Fibroblast of mammary gland (primary cell): ENCODE results near the gene KIF24.

ENCODE experiments used
- DNase-seq: peaks from one replicate; pipeline ENCODE4 v3.0.0-alpha.2; 2010; ENCODE audit warnings: low read depth
- H3K4me3 ChIP-seq: 2 replicates; pipeline ENCODE4 v1.5.1; 2011; ENCODE audit warnings: low read depth, mild to moderate bottlenecking, low read length, moderate library complexity; ENCODE audit not compliant: control insufficient read depth
- TF ChIP-seq, protein P1 (sequence below): conservative IDR thresholded peaks from 2 replicates; pipeline ENCODE4 v1.5.1; 2011; ENCODE audit warnings: low read depth, low read length, inconsistent platforms; ENCODE audit not compliant: control insufficient read depth, insufficient read depth

Gene KIF24

GRCh38 chr9:34334337-34334824 is 5.3 kb upstream of the KIF24 start:
- no peak overlapping the region for H3K4me3 ChIP-seq
- TF ChIP-seq, protein P1, sequence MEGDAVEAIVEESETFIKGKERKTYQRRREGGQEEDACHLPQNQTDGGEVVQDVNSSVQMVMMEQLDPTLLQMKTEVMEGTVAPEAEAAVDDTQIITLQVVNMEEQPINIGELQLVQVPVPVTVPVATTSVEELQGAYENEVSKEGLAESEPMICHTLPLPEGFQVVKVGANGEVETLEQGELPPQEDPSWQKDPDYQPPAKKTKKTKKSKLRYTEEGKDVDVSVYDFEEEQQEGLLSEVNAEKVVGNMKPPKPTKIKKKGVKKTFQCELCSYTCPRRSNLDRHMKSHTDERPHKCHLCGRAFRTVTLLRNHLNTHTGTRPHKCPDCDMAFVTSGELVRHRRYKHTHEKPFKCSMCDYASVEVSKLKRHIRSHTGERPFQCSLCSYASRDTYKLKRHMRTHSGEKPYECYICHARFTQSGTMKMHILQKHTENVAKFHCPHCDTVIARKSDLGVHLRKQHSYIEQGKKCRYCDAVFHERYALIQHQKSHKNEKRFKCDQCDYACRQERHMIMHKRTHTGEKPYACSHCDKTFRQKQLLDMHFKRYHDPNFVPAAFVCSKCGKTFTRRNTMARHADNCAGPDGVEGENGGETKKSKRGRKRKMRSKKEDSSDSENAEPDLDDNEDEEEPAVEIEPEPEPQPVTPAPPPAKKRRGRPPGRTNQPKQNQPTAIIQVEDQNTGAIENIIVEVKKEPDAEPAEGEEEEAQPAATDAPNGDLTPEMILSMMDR: no peak
- no peak for DNase-seq

DNA sequence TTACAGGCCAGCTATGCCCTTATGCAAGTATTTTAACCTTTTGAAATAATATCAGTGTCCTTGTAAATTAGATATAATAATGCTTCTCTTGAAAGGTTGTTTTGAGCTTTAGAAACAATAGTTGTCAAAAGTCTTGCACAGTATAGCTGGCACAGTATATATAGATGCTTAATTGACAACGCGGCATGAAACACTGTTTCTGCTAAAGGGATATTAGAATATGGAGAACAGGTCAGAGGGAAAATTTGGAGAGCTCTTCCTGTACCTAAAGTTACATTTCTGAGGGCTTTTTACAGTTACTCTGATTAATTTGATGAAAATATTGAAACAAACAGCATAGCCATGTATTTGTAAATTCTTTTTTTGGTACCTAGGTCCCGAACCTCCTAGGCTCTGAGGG is 4.8 kb upstream of the KIF24 start:
- H3K4me3 ChIP-seq: no peak overlapping the region
- TF ChIP-seq, protein P1: no peak
- DNase-seq: no peak

- H3K4me3 ChIP-seq: no peak overlapping the region
- TF ChIP-seq, protein P1: peak; percentile 48
- DNase-seq: peak; percentile 62
These were observed 3.3 kb upstream of the KIF24 start for GRCh38 chr9:34332076-34332964.

GRCh38 chr9:34331196-34331595 is 2.1 kb upstream of the KIF24 start:
- no peak for DNase-seq
- H3K4me3 ChIP-seq: no peak overlapping the region
- TF ChIP-seq, protein P1: no peak

DNA sequence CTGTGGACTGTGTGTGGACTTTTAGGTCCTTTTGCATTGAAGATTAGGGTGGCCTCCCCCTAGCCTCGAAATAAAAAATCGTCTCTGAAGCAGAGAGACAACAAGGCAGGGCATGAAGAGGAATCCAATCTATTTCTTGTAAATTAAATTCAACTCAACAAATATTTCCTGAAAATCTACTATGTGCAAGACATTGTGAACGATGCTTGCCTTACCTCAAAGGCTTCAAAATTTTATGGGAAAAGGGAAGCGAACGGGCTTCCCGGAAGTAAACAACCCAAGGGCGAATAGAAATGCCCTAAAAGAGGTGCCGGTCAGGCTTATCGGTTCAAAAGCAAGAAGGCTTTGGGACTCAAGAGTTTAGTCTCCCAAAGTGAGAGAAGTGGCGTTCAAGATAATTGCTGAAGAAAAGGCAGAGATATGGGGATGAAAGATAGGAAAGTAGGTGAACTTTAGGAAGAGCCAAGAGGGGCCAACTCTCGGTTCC is 525 bp downstream of the KIF24 start:
- TF ChIP-seq, protein P1: no peak
- DNase-seq: peak; percentile 38
- H3K4me3 ChIP-seq: peak overlapping the region; percentile 89

- no peak overlapping the region for H3K4me3 ChIP-seq
- TF ChIP-seq, protein P1: no peak
- DNase-seq: no peak
These were observed 2.4 kb downstream of the KIF24 start for GRCh38 chr9:34326690-34327089.
